Activated T-helper 2 cell treated with anti-CD3 and anti-CD28 coated beads, Interferon-gamma antibody, Interleukin-2, Interleukin-4, amounts not matched to agents 10 μg/mL and 5 μg/mL and 100 μg/mL, durations not matched to agents 14 hours and 24 hours and 36 hours (primary cell): Measurements from ENCODE around the gene COL11A2. TPM values are rescaled to one million over a fixed set of nuclear protein-coding genes. Genes with fewer than 3 reads are reported as not detected.
"Not testable (repeated sequence)": the region's sequence is repeated elsewhere in the genome, so short reads cannot be mapped to it uniquely, and the experiment has no call there.

Experiments
- DNase-seq: peaks from one replicate; pipeline ENCODE4 v3.0.0; 2021; ENCODE audit warnings: low spot score
- H3K27ac Mint-ChIP-seq: one replicate; pipeline ENCODE4 v1.8.0; 2021; ENCODE audit warnings: mixed read lengths
- H3K27me3 Mint-ChIP-seq: one replicate; pipeline ENCODE4 v1.8.0; 2021; ENCODE audit warnings: low read depth, mixed read lengths
- H3K36me3 Mint-ChIP-seq: one replicate; pipeline ENCODE4 v1.8.0; 2021; ENCODE audit warnings: low read depth, mixed read lengths
- H3K4me1 Mint-ChIP-seq: one replicate; pipeline ENCODE4 v1.8.0; 2021; ENCODE audit warnings: low read depth, mixed read lengths
- H3K4me3 Mint-ChIP-seq: one replicate; pipeline ENCODE4 v1.8.0; 2021; ENCODE audit warnings: low read depth, mild to moderate bottlenecking, moderate library complexity, mixed read lengths
- H3K9me3 Mint-ChIP-seq: one replicate; pipeline ENCODE4 v1.8.0; 2021; ENCODE audit warnings: mixed read lengths
- intact Hi-C: fragments of 100-400 bp; cut with micrococcal nuclease; formaldehyde crosslinking; loops from one replicate; pipeline ENCODE4 v1.15.1; 2023
- total RNA-seq: library from RNA; stranded (reverse); gene quantifications from 2 replicates; pipeline ENCODE4 v1.2.3, GENCODE V29; 2022

The COL11A2 gene
- total RNA-seq, 1 donor from 2014 or later = 0.34 TPM

- peaks cover 14% of the 10 kb centered on the region for H3K4me1 Mint-ChIP-seq
- no peak overlapping the region for H3K27ac Mint-ChIP-seq
- H3K27me3 Mint-ChIP-seq = no peaks in the 10 kb centered on the region
- intact Hi-C loops = loop anchor here (5.0 kb wide), 1 partner anchor 36 kb away; no protein-coding TSS in a partner anchor
- DNase-seq = no peak
- H3K36me3 Mint-ChIP-seq = no peaks in the 10 kb centered on the region
- no peak overlapping the region for H3K4me3 Mint-ChIP-seq
- no peaks in the 10 kb centered on the region for H3K9me3 Mint-ChIP-seq
These were observed 28.7 kb downstream of the COL11A2 start for GRCh38 chr6:33163540-33163939.

- Mint-ChIP-seq H3K27me3 (peaks cover under 1% of the 10 kb centered on the region), H3K4me3 (peak overlapping the region; percentile 83), H3K9me3 (no peaks in the 10 kb centered on the region), H3K27ac (peak overlapping the region; percentile 80), H3K36me3 (no peaks in the 10 kb centered on the region), H3K4me1 (peaks cover 14% of the 10 kb centered on the region)
- intact Hi-C loops = loop anchor here (1.0 to 5.0 kb wide), 3 partner anchors 34 to 87 kb away; no protein-coding TSS in a partner anchor
- DNase-seq = peak; percentile 77
These were observed 30.6 kb downstream of the COL11A2 start for GRCh38 chr6:33161354-33162331.

- DNase-seq = no peak
- peaks cover 14% of the 10 kb centered on the region for H3K4me1 Mint-ChIP-seq
- intact Hi-C loops = loop anchor here (1.0 to 5.0 kb wide), 3 partner anchors 34 to 87 kb away; no protein-coding TSS in a partner anchor
- no peak overlapping the region for H3K27ac Mint-ChIP-seq
- peaks cover 3% of the 10 kb centered on the region for H3K27me3 Mint-ChIP-seq
- H3K4me3 Mint-ChIP-seq = no peak overlapping the region
- no peaks in the 10 kb centered on the region for H3K36me3 Mint-ChIP-seq
- no peaks in the 10 kb centered on the region for H3K9me3 Mint-ChIP-seq
These were observed 31.4 kb downstream of the COL11A2 start for GRCh38 chr6:33160728-33161344.

GRCh38 chr6:33160096-33160495 is 32.2 kb downstream of the COL11A2 start:
- Mint-ChIP-seq H3K4me3 (no peak overlapping the region), H3K27ac (no peak overlapping the region), H3K4me1 (peaks cover 14% of the 10 kb centered on the region), H3K9me3 (no peaks in the 10 kb centered on the region), H3K27me3 (peaks cover 3% of the 10 kb centered on the region), H3K36me3 (no peaks in the 10 kb centered on the region)
- no peak for DNase-seq
- intact Hi-C loops = loop anchor here (5.0 kb wide), 1 partner anchor 33 kb away; no protein-coding TSS in a partner anchor

GRCh38 chr6:33156964-33157363 is 35.3 kb downstream of the COL11A2 start:
- DNase-seq = no peak
- Mint-ChIP-seq H3K27me3 (peaks cover 14% of the 10 kb centered on the region), H3K4me3 (no peak overlapping the region), H3K27ac (no peak overlapping the region), H3K4me1 (peaks cover 12% of the 10 kb centered on the region), H3K9me3 (peaks cover 7% of the 10 kb centered on the region), H3K36me3 (no peaks in the 10 kb centered on the region)
- intact Hi-C loops = no loop called here

GRCh38 chr6:33156561-33156960 is 35.7 kb downstream of the COL11A2 start:
- DNase-seq = no peak
- no peak overlapping the region for H3K4me3 Mint-ChIP-seq
- peaks cover 14% of the 10 kb centered on the region for H3K27me3 Mint-ChIP-seq
- peaks cover 11% of the 10 kb centered on the region for H3K9me3 Mint-ChIP-seq
- no peak overlapping the region for H3K27ac Mint-ChIP-seq
- intact Hi-C loops = no loop called here
- H3K4me1 Mint-ChIP-seq = peaks cover 8% of the 10 kb centered on the region
- H3K36me3 Mint-ChIP-seq = no peaks in the 10 kb centered on the region

- Mint-ChIP-seq H3K4me1 (no peaks in the 10 kb centered on the region), H3K27me3 (peaks cover 23% of the 10 kb centered on the region), H3K27ac (no peak overlapping the region), H3K4me3 (no peak overlapping the region), H3K9me3 (peaks cover 11% of the 10 kb centered on the region), H3K36me3 (no peaks in the 10 kb centered on the region)
- DNase-seq = no peak
- intact Hi-C loops = no loop called here
These were observed 37.9 kb downstream of the COL11A2 start for GRCh38 chr6:33154349-33154748.

GRCh38 chr6:33151050-33151449 is 41.2 kb downstream of the COL11A2 start:
- Mint-ChIP-seq H3K27me3 (peaks cover 26% of the 10 kb centered on the region), H3K36me3 (no peaks in the 10 kb centered on the region), H3K4me3 (no peak overlapping the region), H3K9me3 (peaks cover 11% of the 10 kb centered on the region), H3K27ac (no peak overlapping the region), H3K4me1 (no peaks in the 10 kb centered on the region)
- no peak for DNase-seq
- intact Hi-C loops = no loop called here

GRCh38 chr6:33150560-33150959 is 41.7 kb downstream of the COL11A2 start:
- Mint-ChIP-seq H3K27me3 (peaks cover 26% of the 10 kb centered on the region), H3K9me3 (peaks cover 11% of the 10 kb centered on the region)
- H3K27ac Mint-ChIP-seq, H3K4me1 Mint-ChIP-seq, H3K36me3 Mint-ChIP-seq, intact Hi-C loops, DNase-seq, H3K4me3 Mint-ChIP-seq: not testable (repeated sequence)

GRCh38 chr6:33147807-33148666 is 44.2 kb downstream of the COL11A2 start:
- peaks cover 24% of the 10 kb centered on the region for H3K27me3 Mint-ChIP-seq
- no peaks in the 10 kb centered on the region for H3K36me3 Mint-ChIP-seq
- peaks cover 14% of the 10 kb centered on the region for H3K9me3 Mint-ChIP-seq
- peaks cover 9% of the 10 kb centered on the region for H3K4me1 Mint-ChIP-seq
- H3K27ac Mint-ChIP-seq = no peak overlapping the region
- intact Hi-C loops = no loop called here
- no peak overlapping the region for H3K4me3 Mint-ChIP-seq
- no peak for DNase-seq

- peaks cover 30% of the 10 kb centered on the region for H3K27me3 Mint-ChIP-seq
- peaks cover 11% of the 10 kb centered on the region for H3K4me1 Mint-ChIP-seq
- H3K4me3 Mint-ChIP-seq = no peak overlapping the region
- intact Hi-C loops = no loop called here
- no peak overlapping the region for H3K27ac Mint-ChIP-seq
- no peak for DNase-seq
- H3K36me3 Mint-ChIP-seq = no peaks in the 10 kb centered on the region
- H3K9me3 Mint-ChIP-seq = peaks cover 3% of the 10 kb centered on the region
These were observed 47.9 kb downstream of the COL11A2 start for GRCh38 chr6:33144373-33144772.

- no peaks in the 10 kb centered on the region for H3K36me3 Mint-ChIP-seq
- no peak overlapping the region for H3K27ac Mint-ChIP-seq
- intact Hi-C loops = no loop called here
- DNase-seq = no peak
- H3K27me3 Mint-ChIP-seq = peaks cover 25% of the 10 kb centered on the region
- peaks cover 3% of the 10 kb centered on the region for H3K9me3 Mint-ChIP-seq
- no peak overlapping the region for H3K4me3 Mint-ChIP-seq
- peaks cover 11% of the 10 kb centered on the region for H3K4me1 Mint-ChIP-seq
These were observed 49.0 kb downstream of the COL11A2 start for GRCh38 chr6:33143113-33143770.
